Endothelial cell of umbilical vein (primary cell): Measurements from ENCODE around the gene IFNGR1. TPM values are rescaled to one million over a fixed set of nuclear protein-coding genes. Genes with fewer than 3 reads are reported as not detected.

Source experiments
- BruUV-seq: library from RNA; stranded (reverse); fragments of 400-500 nt; replicated peaks from 2 replicates; lab custom pipeline; 2021; lab: Mats Ljungman, UMichigan
- CTCF ChIA-PET: fragments of 300-600, 350-600 bp; sonication (Branson Sonifier 250); formaldehyde crosslinking; loops from one replicate; lab custom pipeline; 2021; ENCODE audit warnings: antibody characterized with exemption, inconsistent platforms; lab: Charles Lee
- POLR2A ChIA-PET: fragments of 300-600, 350-600 bp; sonication (Branson Sonifier 250); formaldehyde crosslinking; loops from one replicate; lab custom pipeline; 2021; ENCODE audit warnings: antibody characterized with exemption, inconsistent platforms; lab: Charles Lee
- DNase-seq: peaks from one replicate; pipeline ENCODE4 v3.0.0-alpha.2; 2011; ENCODE audit warnings: low read depth, low spot score
- FAIRE-seq: peaks from 2 replicates; lab custom pipeline; 2011; peaks lifted over from hg19 to GRCh38; lab: Jason Lieb, UNC
- H2AFZ ChIP-seq: 2 replicates; pipeline ENCODE4 v1.6.0; 2012; ENCODE audit warnings: low read depth, low read length, control low read depth, inconsistent platforms
- H3K27ac ChIP-seq: 2 replicates; pipeline ENCODE4 v1.5.1; 2011; ENCODE audit warnings: low read depth, mild to moderate bottlenecking, control low read depth, low read length, moderate library complexity; ENCODE audit not compliant: insufficient read depth
- H3K27me3 ChIP-seq, 2 experiments: 2 replicates each; pipeline versions ENCODE4 v1.6.0 to v1.6.1; 2011; ENCODE audit warnings: low read length in 2 of 2, mixed read lengths in 1 of 2; ENCODE audit not compliant: control insufficient read depth in 2 of 2, insufficient read depth in 2 of 2
- H3K36me3 ChIP-seq, 2 experiments: 2 replicates in 1 of 2; 3 replicates in 1 of 2; pipeline ENCODE4 v1.5.1; 2011; ENCODE audit warnings: low read length in 2 of 2, mild to moderate bottlenecking in 1 of 2, moderate library complexity in 1 of 2; ENCODE audit not compliant: control insufficient read depth in 2 of 2, insufficient read depth in 2 of 2; ENCODE audit errors: extremely low read depth in 1 of 2
- H3K4me1 ChIP-seq: 3 replicates; pipeline ENCODE4 v1.5.1; 2011; ENCODE audit warnings: mild to moderate bottlenecking, low read length; ENCODE audit not compliant: control insufficient read depth, insufficient read depth; ENCODE audit errors: extremely low read depth
- H3K4me2 ChIP-seq: 2 replicates; pipeline ENCODE4 v1.6.1; 2011; ENCODE audit warnings: low read length, control low read depth, mixed read lengths; ENCODE audit not compliant: insufficient read depth
- H3K4me3 ChIP-seq, 3 experiments: fragments of 200-600 bp in 1 of 3; sonication (generic), shearing (Covaris generic) in 1 of 3; replicated peaks in 1 of 3; 2 replicates each; pipeline ENCODE4 v1.5.1; 2011 to 2016; ENCODE audit warnings: control low read depth in 3 of 3, low read length in 3 of 3, mild to moderate bottlenecking in 2 of 3, inconsistent platforms in 1 of 3, low read depth in 1 of 3, moderate library complexity in 1 of 3; ENCODE audit not compliant: insufficient read depth in 1 of 3
- H3K79me2 ChIP-seq: 2 replicates; pipeline ENCODE4 v1.6.0; 2012; ENCODE audit warnings: low read length, inconsistent platforms; ENCODE audit not compliant: control insufficient read depth, insufficient read depth
- H3K9ac ChIP-seq: replicated peaks from 2 replicates; pipeline ENCODE3; 2011; ENCODE audit warnings: low read length, control low read depth; ENCODE audit not compliant: insufficient read depth; ENCODE audit errors: extremely low read depth
- H3K9me1 ChIP-seq: replicated peaks from 3 replicates; pipeline ENCODE4 v1.6.0; 2011; ENCODE audit warnings: mild to moderate bottlenecking, low read length; ENCODE audit not compliant: control insufficient read depth, insufficient read depth; ENCODE audit errors: extremely low read depth
- H3K9me3 ChIP-seq: replicated peaks from 2 replicates; pipeline ENCODE4 v1.5.1; 2012; ENCODE audit warnings: low read length, inconsistent platforms; ENCODE audit not compliant: control insufficient read depth, insufficient read depth
- H4K20me1 ChIP-seq: replicated peaks from 2 replicates; pipeline ENCODE3; 2011; ENCODE audit warnings: mild to moderate bottlenecking, low read length; ENCODE audit not compliant: control insufficient read depth, insufficient read depth; ENCODE audit errors: extremely low read depth
- EZH2 ChIP-seq: IDR thresholded peaks from 2 replicates; pipeline ENCODE4 v1.6.1; 2012; ENCODE audit warnings: borderline replicate concordance, low read depth, mild to moderate bottlenecking, moderate library complexity, low read length, inconsistent platforms; ENCODE audit not compliant: severe bottlenecking
- FOS ChIP-seq: IDR thresholded peaks from 2 replicates; pipeline ENCODE4 v1.6.1; 2011; ENCODE audit warnings: mild to moderate bottlenecking, low read length, moderate library complexity, borderline replicate concordance; ENCODE audit not compliant: insufficient read depth
- GATA2 ChIP-seq: IDR thresholded peaks from 2 replicates; pipeline ENCODE4 v1.7.0; 2011; ENCODE audit warnings: low read depth, mild to moderate bottlenecking, moderate library complexity, mixed read lengths, low read length; ENCODE audit not compliant: insufficient read length, insufficient read depth
- MAX ChIP-seq: IDR thresholded peaks from 2 replicates; pipeline ENCODE4 v1.6.1; 2011; ENCODE audit not compliant: insufficient read depth, insufficient read length
- MYC ChIP-seq: IDR thresholded peaks from one replicate; pipeline ENCODE4 v1.6.1; 2011; ENCODE audit warnings: mild to moderate bottlenecking, low read depth, low read length
- POLR2A ChIP-seq: IDR thresholded peaks from 2 replicates; pipeline ENCODE4 v1.6.1; 2012; ENCODE audit warnings: low read depth, mild to moderate bottlenecking, control low read depth, low read length
- POLR2AphosphoS5 ChIP-seq: IDR thresholded peaks from 2 replicates; pipeline ENCODE4 v1.6.1; 2012; ENCODE audit warnings: low read depth, mild to moderate bottlenecking, control low read depth, low read length, moderate library complexity; ENCODE audit not compliant: insufficient read depth
- dilution Hi-C: fragments of 300-500 bp; cut with MboI; formaldehyde crosslinking; loops from one replicate; pipeline ENCODE4 v1.15.0; 2019; ENCODE audit warnings: low sequenced_read_pairs; ENCODE audit not compliant: extremely low pct_ligation_motif_present
- intact Hi-C: fragments of 100-400 bp; cut with micrococcal nuclease; formaldehyde crosslinking; loops from one replicate; pipeline ENCODE4 v1.10.0; 2022
- polyA plus RNA-seq, 4 experiments: library from polyadenylated mRNA; depleted of rRNA in 3 of 4; stranded (reverse) in 3 of 4; unstranded in 1 of 4; fragments of >200 nt; gene quantifications; 2 replicates each; pipeline versions ENCODE4 v1.2.1 to v1.2.3, GENCODE V29; 2011 to 2012; ENCODE audit warnings: missing spikeins in 1 of 4
- total RNA-seq: library from RNA; stranded (reverse); gene quantifications from 2 replicates; pipeline ENCODE4 v1.2.3, GENCODE V29; 2021

IFNGR1 gene
- total and polyA plus RNA-seq, 2 donors (not counting 3 experiments of a cell fraction or from before 2014, with no cell fraction given), result 19.1 to 31.2 TPM

DNA sequence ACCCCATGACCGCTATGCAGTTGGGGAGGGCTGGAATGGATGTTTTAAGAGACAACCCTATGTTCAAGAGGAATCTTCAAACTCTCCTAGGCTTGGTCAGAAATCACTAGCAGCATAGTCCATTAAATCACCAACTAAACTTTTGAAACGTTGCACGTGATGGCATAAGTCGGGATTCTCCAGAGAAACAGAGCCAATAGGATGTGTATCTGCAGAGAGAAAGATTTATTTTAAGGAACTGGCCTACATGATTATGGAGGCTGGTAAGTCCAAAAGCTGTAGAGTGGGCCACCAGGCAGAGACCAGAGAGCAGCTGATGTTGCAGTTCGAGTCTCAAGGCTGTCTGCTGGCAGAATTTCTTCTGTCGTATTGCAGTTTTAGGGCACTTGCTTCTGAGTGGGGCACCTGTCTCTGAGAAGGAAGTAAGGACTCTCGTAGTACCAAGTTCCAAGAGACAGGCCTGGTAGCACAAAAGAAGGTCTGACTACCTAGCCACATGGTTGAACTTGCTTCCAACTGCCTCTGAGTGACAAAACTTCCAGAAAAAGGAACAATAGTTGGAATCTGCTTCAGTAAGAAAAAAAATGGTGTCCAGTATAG, 11.9 kb upstream of the IFNGR1 start:
- Histone ChIP-seq H3K4me2 (no peak overlapping the region), H3K27ac (no peak overlapping the region), H3K4me1 (peaks cover 18% of the 10 kb centered on the region), H4K20me1 (no peaks in the 10 kb centered on the region), H3K9me1 (no peaks in the 10 kb centered on the region), H3K4me3 (no peak overlapping the region), H2AFZ (no peak overlapping the region), H3K36me3 (no peaks in the 10 kb centered on the region), H3K9me3 (no peaks in the 10 kb centered on the region), H3K27me3 (peaks cover 0 to 3% of the 10 kb centered on the region in 2 experiments), H3K79me2 (no peaks in the 10 kb centered on the region), H3K9ac (no peak overlapping the region)
- POLR2A ChIA-PET, result interaction anchor here (0.6 kb wide), 1 partner anchor 445 kb away, joined by 3 read pairs; no protein-coding TSS in a partner anchor
- FAIRE-seq (no peak), DNase-seq (no peak)
- TF ChIP-seq POLR2A (no peak), GATA2 (no peak), EZH2 (no peak)
- intact Hi-C loops, result no loop called here
- BruUV-seq, result no TSS peak
- dilution Hi-C loops, result no loop called here
- CTCF ChIA-PET, result interaction anchor here (1.2 kb wide), 1 partner anchor 9 kb away, joined by 4 read pairs; no protein-coding TSS in a partner anchor

- Histone ChIP-seq H3K9me3 (no peaks in the 10 kb centered on the region), H3K79me2 (no peaks in the 10 kb centered on the region), H3K4me3 (no peak overlapping the region), H4K20me1 (no peaks in the 10 kb centered on the region), H3K4me2 (no peak overlapping the region), H2AFZ (no peak overlapping the region), H3K27me3 (peaks cover 0 to 3% of the 10 kb centered on the region in 2 experiments), H3K9ac (no peak overlapping the region), H3K36me3 (no peaks in the 10 kb centered on the region), H3K27ac (no peak overlapping the region), H3K4me1 (peaks cover 18% of the 10 kb centered on the region), H3K9me1 (no peaks in the 10 kb centered on the region)
- DNase-seq (no peak), FAIRE-seq (no peak)
- no TSS peak for BruUV-seq
- ChIA-PET POLR2A (no interaction called here), CTCF (no interaction called here)
- intact Hi-C loops, result no loop called here
- no peak for TF ChIP-seq MAX
- TF ChIP-seq FOS, result no peak
- TF ChIP-seq EZH2, result no peak
- TF ChIP-seq MYC, result no peak
- TF ChIP-seq POLR2AphosphoS5, result no peak
- dilution Hi-C loops, result no loop called here
These were observed 11.4 kb upstream of the IFNGR1 start for GRCh38 chr6:137230547-137230946.
